NCI-H187 (cell line): ENCODE results near the gene LRRC3.

ENCODE experiments used
- DNase-seq, 2 experiments: peaks; one replicate each; lab custom pipeline; 2025; lab: John Stamatoyannopoulos, UW

LRRC3 gene

GRCh38 chr21:44511219-44511937 is 56.1 kb downstream of the LRRC3 start:
- DNase-seq, result no peak
